CD4-positive, CD25-positive, alpha-beta regulatory T cell (primary cell): ENCODE measurements around the gene TNFAIP2. TPM values are rescaled to one million over a fixed set of nuclear protein-coding genes. Genes with fewer than 3 reads are reported as not detected.

ENCODE experiments used
- ATAC-seq, 2 donors: fragments of 150-1000 bp; cut with Tn5 transposase; one replicate each; pipeline ENCODE4 v1.10.0; 2021; ENCODE audit warnings: low read depth in 2 of 2, moderate number of reproducible peaks in 2 of 2, moderate library complexity in 1 of 2
- DNase-seq, 3 donors: peaks; one replicate each; pipeline versions ENCODE4 v3.0.0 to v3.0.0-alpha.2; 2012 to 2022; ENCODE audit warnings: mixed read lengths in 1 of 3
- H3K27ac ChIP-seq: one replicate; pipeline ENCODE4 v1.7.0; 2013; ENCODE audit warnings: mild to moderate bottlenecking, low read length; ENCODE audit not compliant: insufficient read depth, poor library complexity, severe bottlenecking
- H3K27me3 ChIP-seq: one replicate; pipeline ENCODE4 v1.7.0; 2013; ENCODE audit warnings: low read length; ENCODE audit not compliant: control insufficient read depth, insufficient read depth
- H3K36me3 ChIP-seq: one replicate; pipeline ENCODE4 v1.7.0; 2013; ENCODE audit warnings: mild to moderate bottlenecking, low read length, moderate library complexity; ENCODE audit not compliant: control insufficient read depth, insufficient read depth
- H3K4me1 ChIP-seq: 2 replicates; pipeline ENCODE4 v1.7.0; 2013; ENCODE audit warnings: mild to moderate bottlenecking, low read length; ENCODE audit not compliant: insufficient read depth, control insufficient read depth, poor library complexity, severe bottlenecking
- H3K4me3 ChIP-seq: one replicate; pipeline ENCODE4 v1.7.0; 2013; ENCODE audit warnings: low read depth, mild to moderate bottlenecking, low read length, moderate library complexity
- H3K9me3 ChIP-seq, 2 experiments: 1 replicate in 1 of 2; 2 replicates in 1 of 2; pipeline ENCODE4 v1.7.0; 2013; ENCODE audit warnings: low read length in 2 of 2, mild to moderate bottlenecking in 1 of 2, moderate library complexity in 1 of 2; ENCODE audit not compliant: control insufficient read depth in 2 of 2
- H3K27ac Mint-ChIP-seq, 3 donors: one replicate each; pipeline ENCODE4 v1.8.0; 2020 to 2022; ENCODE audit warnings: mild to moderate bottlenecking in 3 of 3, mixed read lengths in 3 of 3, moderate library complexity in 2 of 3
- H3K27me3 Mint-ChIP-seq: one replicate; pipeline ENCODE4 v1.8.0; 2022; ENCODE audit warnings: mild to moderate bottlenecking, mixed read lengths
- H3K36me3 Mint-ChIP-seq: one replicate; pipeline ENCODE4 v1.8.0; 2020; ENCODE audit warnings: mixed read lengths
- H3K4me1 Mint-ChIP-seq, 4 donors: one replicate each; pipeline ENCODE4 v1.8.0; 2020 to 2022; ENCODE audit warnings: mixed read lengths in 4 of 4, mild to moderate bottlenecking in 1 of 4
- H3K4me3 Mint-ChIP-seq, 4 donors: one replicate each; pipeline ENCODE4 v1.8.0; 2020 to 2022; ENCODE audit warnings: mild to moderate bottlenecking in 4 of 4, mixed read lengths in 4 of 4, moderate library complexity in 3 of 4
- H3K9me3 Mint-ChIP-seq, 7 donors: one replicate each; pipeline ENCODE4 v1.8.0; 2020 to 2022; ENCODE audit warnings: mixed read lengths in 7 of 7, mild to moderate bottlenecking in 3 of 7, moderate library complexity in 2 of 7
- polyA plus RNA-seq, 4 donors: library from polyadenylated mRNA; unstranded; fragments of 300-500 nt; fragmentation: Illumina TruSeq; gene quantifications; one replicate each; pipeline ENCODE4 v1.2.3, GENCODE V29; 2021
- total RNA-seq: library from RNA; stranded (reverse); gene quantifications from one replicate; pipeline ENCODE4 v1.2.3, GENCODE V29; 2022

The TNFAIP2 gene
- total RNA-seq (0.64 TPM), polyA plus RNA-seq (not detected)

DNA sequence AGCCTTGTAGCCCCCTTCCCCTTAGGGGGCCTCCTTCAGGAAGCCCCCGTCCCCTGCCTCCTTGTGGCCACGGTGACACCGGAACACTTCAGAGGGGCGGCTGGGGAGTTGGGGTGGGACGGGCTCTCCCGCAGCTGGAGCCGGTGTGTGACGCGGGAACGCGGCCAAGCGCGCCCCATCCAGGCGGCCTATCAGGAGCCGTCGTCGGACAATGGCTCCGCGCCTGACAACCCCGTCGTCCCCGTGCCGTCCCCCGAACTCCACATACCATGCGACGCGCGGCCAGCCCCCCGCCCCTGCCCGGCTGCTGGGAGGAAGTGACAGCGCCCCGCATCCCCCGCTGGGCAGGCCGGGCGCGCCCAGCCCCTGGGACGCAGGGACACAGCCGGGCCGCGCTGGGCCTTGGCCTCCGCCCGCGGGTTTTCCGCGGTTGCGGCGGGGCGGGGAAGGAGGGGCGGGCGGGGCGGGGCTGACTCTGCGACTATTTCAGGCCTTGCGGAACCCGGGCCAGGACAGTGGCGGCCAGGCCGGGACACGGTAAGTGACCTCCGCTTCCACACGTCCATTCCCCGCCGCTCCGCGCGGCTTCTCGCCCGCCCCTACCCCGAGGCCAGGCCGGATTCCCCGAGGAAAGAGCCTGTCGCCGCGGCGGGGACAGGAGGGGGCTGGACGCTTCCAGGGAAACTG lies at the start of gene TNFAIP2:
Gene TNFAIP2 (plus strand): TSS at position 515 of the 687 bp plus-strand sequence. CDS start 2,997 bp downstream, outside the sequence.
- H3K4me3 ChIP-seq, result no peak within 1 kb of the TSS
- no peaks in the 10 kb centered on the region for H3K9me3 Mint-ChIP-seq
- peaks cover 0 to 5% (median 2%) of the 10 kb centered on the region in 4 donors for H3K4me1 Mint-ChIP-seq
- H3K36me3 ChIP-seq, result no peaks in the 10 kb centered on the region
- H3K27me3 Mint-ChIP-seq, result peaks cover 33% of the 10 kb centered on the region
- ATAC-seq, result peak in 1 of 2 donors; percentile 20
- H3K4me1 ChIP-seq, result peaks cover 2% of the 10 kb centered on the region
- H3K27me3 ChIP-seq, result no peaks in the 10 kb centered on the region
- peak within 1 kb of the TSS in 1 of 3 donors; percentile 78 for H3K27ac Mint-ChIP-seq
- no peaks in the 10 kb centered on the region for H3K9me3 ChIP-seq
- no peak within 1 kb of the TSS for H3K27ac ChIP-seq
- no peaks in the 10 kb centered on the region for H3K36me3 Mint-ChIP-seq
- no peak within 1 kb of the TSS for H3K4me3 Mint-ChIP-seq
- DNase-seq, result no peak

GRCh38 chr14:103073876-103074728 lies 49.2 kb upstream of the TNFAIP2 start:
- no peak for DNase-seq
- ATAC-seq, result no peak
- peaks cover 6% of the 10 kb centered on the region for H3K27me3 Mint-ChIP-seq

DNA sequence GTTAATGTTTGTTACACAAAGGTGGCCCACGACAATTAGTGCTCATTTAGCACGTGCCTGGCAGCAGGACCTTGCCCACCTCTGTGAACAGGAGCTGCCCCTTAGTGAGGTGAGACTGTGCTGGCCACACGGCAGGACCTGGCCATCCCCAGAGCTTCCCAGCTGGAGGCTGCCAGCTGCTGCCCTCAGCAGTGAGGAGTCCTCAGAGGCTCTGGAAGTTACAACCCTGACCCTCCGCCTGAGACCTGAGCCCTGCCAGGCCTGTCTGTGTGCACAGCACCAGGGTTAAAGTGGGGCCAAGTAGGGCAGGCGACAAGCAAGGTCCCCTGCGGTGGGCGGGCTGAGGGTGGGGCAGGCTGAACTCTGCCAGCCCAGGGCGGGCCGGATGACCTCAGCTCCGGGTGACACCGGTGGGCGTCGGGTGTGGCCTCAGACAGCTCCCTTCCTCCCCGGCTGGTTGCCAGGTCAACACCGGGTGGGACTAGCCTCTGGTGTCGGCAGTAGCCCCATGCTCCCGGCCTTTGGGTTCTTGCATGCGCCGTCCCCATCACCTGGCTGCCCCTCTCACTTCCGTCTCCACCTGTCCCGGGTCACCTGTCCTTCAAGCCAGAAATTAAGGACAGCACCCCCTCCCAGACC lies 48.4 kb upstream of the TNFAIP2 start:
- H3K27ac Mint-ChIP-seq, result no peak overlapping the region
- H3K4me3 Mint-ChIP-seq, result peak overlapping the region in 3 of 4 donors; percentile 21 to 46 (median 35)
- no peak for ATAC-seq
- peaks cover 14% of the 10 kb centered on the region for H3K4me1 ChIP-seq
- H3K9me3 Mint-ChIP-seq, result no peaks in the 10 kb centered on the region
- peaks cover 5% of the 10 kb centered on the region for H3K27me3 Mint-ChIP-seq
- peaks cover 0 to 6% (median 0%) of the 10 kb centered on the region in 4 donors for H3K4me1 Mint-ChIP-seq
- H3K27ac ChIP-seq, result no peak overlapping the region
- H3K9me3 ChIP-seq, result no peaks in the 10 kb centered on the region
- no peaks in the 10 kb centered on the region for H3K36me3 Mint-ChIP-seq
- no peak overlapping the region for H3K4me3 ChIP-seq
- no peaks in the 10 kb centered on the region for H3K27me3 ChIP-seq
- H3K36me3 ChIP-seq, result no peaks in the 10 kb centered on the region
- peak in 2 of 3 donors; percentile 18 to 20 for DNase-seq

More at GRCh38 chr14:103073876-103074728, 49.2 kb upstream of the TNFAIP2 start:
- Mint-ChIP-seq H3K27ac (no peak overlapping the region), H3K9me3 (no peaks in the 10 kb centered on the region), H3K36me3 (no peaks in the 10 kb centered on the region), H3K4me1 (peaks cover 0 to 6% (median 0%) of the 10 kb centered on the region in 4 donors), H3K4me3 (peak overlapping the region in 2 of 4 donors; percentile 35 to 46)
- Histone ChIP-seq H3K27ac (no peak overlapping the region), H3K9me3 (no peaks in the 10 kb centered on the region), H3K4me1 (peaks cover 14% of the 10 kb centered on the region), H3K27me3 (no peaks in the 10 kb centered on the region), H3K36me3 (no peaks in the 10 kb centered on the region), H3K4me3 (no peak overlapping the region)

GRCh38 chr14:103078420-103078749 lies 44.9 kb upstream of the TNFAIP2 start:
- ATAC-seq (peak; percentile 74 to 79), DNase-seq (peak; percentile 66 to 84 (median 75))
- Histone ChIP-seq H3K9me3 (no peaks in the 10 kb centered on the region), H3K4me3 (no peak overlapping the region), H3K27ac (no peak overlapping the region), H3K4me1 (peaks cover 14% of the 10 kb centered on the region), H3K36me3 (no peaks in the 10 kb centered on the region), H3K27me3 (peaks cover 4% of the 10 kb centered on the region)
- H3K4me3 Mint-ChIP-seq, result no peak overlapping the region
- H3K9me3 Mint-ChIP-seq, result no peaks in the 10 kb centered on the region
- H3K27ac Mint-ChIP-seq, result no peak overlapping the region
- H3K4me1 Mint-ChIP-seq, result peaks cover 0 to 6% (median 0%) of the 10 kb centered on the region in 4 donors
- H3K36me3 Mint-ChIP-seq, result no peaks in the 10 kb centered on the region
- peaks cover 5% of the 10 kb centered on the region for H3K27me3 Mint-ChIP-seq

DNA sequence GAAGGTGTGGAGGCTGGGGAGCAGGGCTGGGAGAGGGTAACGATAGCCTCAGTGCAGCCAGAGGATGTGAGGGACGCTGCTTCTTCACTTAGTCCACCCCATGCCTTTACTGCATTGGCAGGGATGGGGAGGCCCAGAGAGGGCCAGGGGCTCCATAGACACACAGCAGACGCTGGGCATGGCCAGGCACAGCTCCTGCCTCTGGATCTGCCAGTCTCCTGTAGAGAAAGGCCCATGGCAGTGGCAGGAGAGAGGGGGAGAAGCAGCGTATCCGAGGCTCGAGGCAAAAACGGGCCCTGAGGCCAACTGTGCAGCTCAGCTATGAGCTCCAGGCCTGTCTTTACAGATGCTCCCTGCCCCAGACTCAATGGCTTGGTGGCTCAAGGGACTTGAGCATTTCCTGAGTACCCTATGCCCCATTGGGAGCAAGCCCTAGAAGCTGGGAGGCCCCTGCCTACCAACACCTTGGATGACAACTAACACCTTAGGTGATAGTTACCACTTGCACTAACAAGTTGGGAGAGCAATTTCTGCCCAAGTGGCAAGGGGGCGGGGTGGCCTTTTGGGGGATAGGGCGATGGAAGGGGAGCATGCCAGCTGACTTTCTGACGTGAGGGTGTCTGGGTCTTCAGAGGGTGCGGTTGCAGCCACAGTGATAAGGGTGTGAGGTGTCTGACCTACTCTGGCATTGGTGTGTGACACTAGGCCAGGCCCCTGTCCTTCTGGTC lies 44.2 kb upstream of the TNFAIP2 start:
- peaks cover 14% of the 10 kb centered on the region for H3K4me1 ChIP-seq
- no peaks in the 10 kb centered on the region for H3K9me3 ChIP-seq
- no peak overlapping the region for H3K27ac Mint-ChIP-seq
- no peak overlapping the region for H3K4me3 ChIP-seq
- peaks cover 0 to 6% (median 0%) of the 10 kb centered on the region in 4 donors for H3K4me1 Mint-ChIP-seq
- H3K4me3 Mint-ChIP-seq, result no peak overlapping the region
- no peaks in the 10 kb centered on the region for H3K36me3 ChIP-seq
- ATAC-seq (no peak), DNase-seq (no peak)
- H3K27ac ChIP-seq, result no peak overlapping the region
- no peaks in the 10 kb centered on the region for H3K9me3 Mint-ChIP-seq
- H3K27me3 Mint-ChIP-seq, result peaks cover 5% of the 10 kb centered on the region
- H3K36me3 Mint-ChIP-seq, result no peaks in the 10 kb centered on the region
- peaks cover 4% of the 10 kb centered on the region for H3K27me3 ChIP-seq

- peaks cover 4% of the 10 kb centered on the region for H3K27me3 ChIP-seq
- Mint-ChIP-seq H3K27ac (no peak overlapping the region), H3K36me3 (no peaks in the 10 kb centered on the region), H3K4me1 (peaks cover 0 to 3% (median 0%) of the 10 kb centered on the region in 4 donors), H3K9me3 (peaks cover 0 to 4% (median 0%) of the 10 kb centered on the region in 7 donors), H3K27me3 (peaks cover 13% of the 10 kb centered on the region), H3K4me3 (no peak overlapping the region)
- no peaks in the 10 kb centered on the region for H3K36me3 ChIP-seq
- DNase-seq (no peak), ATAC-seq (no peak)
- no peaks in the 10 kb centered on the region for H3K9me3 ChIP-seq
- no peak overlapping the region for H3K4me3 ChIP-seq
- peaks cover 3% of the 10 kb centered on the region for H3K4me1 ChIP-seq
- no peak overlapping the region for H3K27ac ChIP-seq
Measured at GRCh38 chr14:103081951-103082350, 41.3 kb upstream of the TNFAIP2 start.
